ENCODE measurements around the gene BTBD19. TPM values are rescaled to one million over a fixed set of nuclear protein-coding genes. Genes with fewer than 3 reads are reported as not detected.
"Not testable (repeated sequence)": the region's sequence is repeated elsewhere in the genome, so short reads cannot be mapped to it uniquely, and the experiment has no call there.

Gene BTBD19
- total RNA-seq, 1 donor from 2014 or later: 26.7 TPM

DNA sequence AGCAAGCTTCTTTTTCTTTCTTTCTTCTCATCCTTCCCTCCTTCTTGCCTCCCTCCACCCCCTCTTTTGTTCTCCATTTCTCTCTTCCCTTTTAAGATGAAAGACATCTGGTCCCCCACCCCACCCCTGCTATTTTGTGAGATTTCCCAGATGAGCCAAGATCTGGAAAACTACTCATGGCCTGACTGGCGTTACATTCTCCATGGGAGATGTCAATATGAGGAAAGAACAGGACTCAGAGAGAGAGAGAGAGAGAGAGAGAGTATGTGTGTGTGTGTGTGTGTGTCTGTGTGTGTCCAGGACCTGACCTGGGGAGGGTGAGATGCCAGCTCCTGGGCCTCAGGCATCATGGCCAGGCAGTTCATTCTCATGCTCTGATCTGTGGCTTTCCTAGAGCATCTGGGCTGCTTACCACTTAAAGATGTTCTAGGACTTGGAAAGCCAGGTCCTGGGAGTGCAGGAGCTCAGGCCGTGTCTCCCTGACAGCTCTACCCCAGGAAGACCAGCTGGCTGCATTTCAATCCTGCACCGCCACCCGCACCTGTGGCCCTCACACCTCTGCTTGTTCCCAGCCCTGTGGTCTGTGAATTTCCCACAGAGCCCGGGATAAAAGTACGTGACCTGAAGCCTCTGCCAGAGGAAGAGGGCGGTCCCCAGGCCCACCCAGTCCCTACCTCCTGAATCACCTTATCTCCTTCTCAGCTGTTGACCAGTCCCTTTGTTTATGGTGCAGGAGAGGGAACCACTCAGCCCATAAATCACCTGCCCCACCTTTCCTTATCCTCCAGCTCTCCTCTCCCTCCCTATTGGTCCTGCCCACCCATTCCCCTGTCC is 17.1 kb upstream of the BTBD19 start:
- H3K27ac Mint-ChIP-seq: peak overlapping the region; percentile 74
- TF ChIP-seq, protein P1, sequence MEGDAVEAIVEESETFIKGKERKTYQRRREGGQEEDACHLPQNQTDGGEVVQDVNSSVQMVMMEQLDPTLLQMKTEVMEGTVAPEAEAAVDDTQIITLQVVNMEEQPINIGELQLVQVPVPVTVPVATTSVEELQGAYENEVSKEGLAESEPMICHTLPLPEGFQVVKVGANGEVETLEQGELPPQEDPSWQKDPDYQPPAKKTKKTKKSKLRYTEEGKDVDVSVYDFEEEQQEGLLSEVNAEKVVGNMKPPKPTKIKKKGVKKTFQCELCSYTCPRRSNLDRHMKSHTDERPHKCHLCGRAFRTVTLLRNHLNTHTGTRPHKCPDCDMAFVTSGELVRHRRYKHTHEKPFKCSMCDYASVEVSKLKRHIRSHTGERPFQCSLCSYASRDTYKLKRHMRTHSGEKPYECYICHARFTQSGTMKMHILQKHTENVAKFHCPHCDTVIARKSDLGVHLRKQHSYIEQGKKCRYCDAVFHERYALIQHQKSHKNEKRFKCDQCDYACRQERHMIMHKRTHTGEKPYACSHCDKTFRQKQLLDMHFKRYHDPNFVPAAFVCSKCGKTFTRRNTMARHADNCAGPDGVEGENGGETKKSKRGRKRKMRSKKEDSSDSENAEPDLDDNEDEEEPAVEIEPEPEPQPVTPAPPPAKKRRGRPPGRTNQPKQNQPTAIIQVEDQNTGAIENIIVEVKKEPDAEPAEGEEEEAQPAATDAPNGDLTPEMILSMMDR (IDR thresholded peaks at IDR 0.05; ENCODE audit: unreplicated experiment): no peak

DNA sequence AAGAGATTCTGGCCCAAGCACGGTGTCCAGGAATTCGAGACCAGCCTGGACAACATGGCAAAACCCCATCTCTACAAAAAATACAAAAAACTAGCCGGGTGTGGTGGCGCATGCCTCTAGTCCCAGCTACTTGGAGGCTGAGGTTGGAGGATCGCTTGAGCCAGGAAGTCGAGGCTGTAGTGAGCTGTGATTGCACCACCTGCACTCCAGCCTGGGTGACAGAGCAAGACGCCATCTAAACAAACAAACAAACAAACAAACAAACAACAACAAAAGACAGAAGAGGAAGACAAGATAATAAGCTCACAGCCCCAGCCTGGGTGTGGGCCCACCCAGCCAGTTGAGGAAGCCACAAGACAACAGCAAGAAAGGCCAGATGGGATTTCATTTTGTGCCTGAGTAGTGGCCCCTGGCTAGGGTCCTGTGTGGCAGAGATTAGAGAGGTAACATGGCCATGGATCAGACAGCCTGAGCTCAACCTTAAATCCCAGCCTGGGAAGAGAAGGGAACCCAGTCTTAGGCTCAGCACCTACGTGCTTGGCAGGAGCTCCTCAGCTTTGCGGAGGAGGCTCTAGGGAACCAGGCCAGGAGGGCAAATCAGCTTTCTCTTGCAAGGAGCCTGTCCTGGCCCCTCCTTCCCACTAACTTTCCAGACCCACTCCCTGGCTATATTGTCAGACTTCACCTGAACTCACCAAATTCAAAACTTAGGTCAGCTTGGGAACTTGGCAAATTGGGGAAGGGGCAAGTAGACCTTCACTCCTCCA is 15.4 kb upstream of the BTBD19 start:
- H3K36me3 Mint-ChIP-seq (ENCODE audit: insufficient read depth): no peaks in the 10 kb centered on the region
- H3K4me1 Mint-ChIP-seq (ENCODE audit: low read depth): peaks cover 9% of the 10 kb centered on the region
- peak overlapping the region; percentile 59 for H3K27ac Mint-ChIP-seq
- TF ChIP-seq, protein P1 (IDR thresholded peaks at IDR 0.05; ENCODE audit: unreplicated experiment): no peak
- H3K27me3 Mint-ChIP-seq: no peaks in the 10 kb centered on the region
- H3K9me3 Mint-ChIP-seq (ENCODE audit: low read depth): no peaks in the 10 kb centered on the region
- no peak overlapping the region for H3K4me3 Mint-ChIP-seq (ENCODE audit: low read depth)
- DNase-seq (ENCODE audit: low spot score, unreplicated experiment): no peak

More for the DNA sequence above, 17.1 kb upstream of the BTBD19 start:
- DNase-seq (ENCODE audit: low spot score, unreplicated experiment): no peak
- Mint-ChIP-seq H3K36me3 (ENCODE audit: insufficient read depth) (no peaks in the 10 kb centered on the region), H3K4me3 (ENCODE audit: low read depth) (peak overlapping the region; percentile 38), H3K9me3 (ENCODE audit: low read depth) (no peaks in the 10 kb centered on the region), H3K27me3 (peaks cover 4% of the 10 kb centered on the region), H3K4me1 (ENCODE audit: low read depth) (peaks cover 13% of the 10 kb centered on the region)

DNA sequence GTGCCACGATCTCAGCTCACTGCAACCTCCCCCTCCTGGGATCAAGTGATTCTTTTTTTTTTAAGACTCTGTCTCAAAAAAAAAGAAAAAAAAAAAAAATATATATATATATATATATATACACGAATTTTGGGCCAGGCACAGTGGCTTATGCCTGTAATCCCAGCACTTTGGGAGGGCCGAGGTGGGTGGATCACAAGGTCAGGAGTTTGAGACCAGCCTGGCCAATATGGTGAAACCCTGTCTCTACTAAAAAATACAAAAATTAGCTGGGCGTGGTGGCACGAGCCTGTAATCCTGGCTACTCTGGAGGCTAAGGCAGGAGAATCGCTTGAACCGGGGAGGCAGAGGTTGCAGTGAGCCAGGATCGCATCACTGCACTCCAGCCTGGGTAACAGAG is 10.4 kb upstream of the BTBD19 start:
- H3K36me3 Mint-ChIP-seq (ENCODE audit: insufficient read depth); DNase-seq (ENCODE audit: low spot score, unreplicated experiment); H3K4me3 Mint-ChIP-seq (ENCODE audit: low read depth); H3K9me3 Mint-ChIP-seq (ENCODE audit: low read depth); H3K27me3 Mint-ChIP-seq; H3K27ac Mint-ChIP-seq: not testable (repeated sequence)
- peaks cover 19% of the 10 kb centered on the region for H3K4me1 Mint-ChIP-seq (ENCODE audit: low read depth)

DNA sequence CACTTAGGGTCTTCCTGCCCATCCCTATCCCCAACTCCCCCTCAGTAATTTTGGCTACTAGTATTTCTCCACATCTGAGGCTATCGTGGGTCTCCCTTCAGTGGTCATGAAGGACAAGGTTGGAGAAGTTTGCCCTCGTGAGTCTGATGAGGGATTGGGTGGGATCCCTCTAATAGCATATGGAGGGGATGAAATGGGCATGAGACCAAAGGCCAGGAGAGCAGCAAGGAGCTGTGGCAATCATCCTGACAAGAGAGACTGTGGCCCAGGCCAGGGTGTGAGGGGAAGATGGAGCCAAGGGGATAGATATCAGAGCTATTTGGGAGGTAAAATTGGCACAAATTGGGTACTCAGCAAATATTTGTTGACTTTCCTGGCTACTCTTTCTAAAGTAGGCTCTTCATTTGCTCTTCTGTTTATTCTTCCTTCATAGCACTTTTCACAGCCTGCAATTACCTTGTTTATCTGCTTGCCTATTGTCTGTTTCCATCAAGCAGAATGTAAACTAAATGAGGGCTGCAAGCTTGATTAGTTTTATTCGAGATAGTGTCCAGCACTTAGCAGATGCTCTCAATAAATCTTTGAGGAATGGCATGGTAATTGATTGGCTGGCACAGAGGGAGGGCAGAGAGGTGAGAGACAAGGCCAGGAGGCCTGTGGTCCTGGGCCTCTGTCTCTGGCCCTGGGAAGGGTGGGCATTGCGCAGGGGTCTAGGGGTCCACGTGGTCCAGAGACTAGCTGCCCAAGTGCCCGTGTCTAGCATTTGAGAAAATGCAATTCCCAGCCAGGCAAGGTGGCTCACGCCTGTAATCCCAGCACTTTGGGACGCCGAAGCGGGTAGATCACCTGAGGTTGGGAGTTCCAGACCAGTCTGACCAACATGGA is 9.6 kb upstream of the BTBD19 start:
- Mint-ChIP-seq H3K4me1 (ENCODE audit: low read depth) (peaks cover 16% of the 10 kb centered on the region), H3K36me3 (ENCODE audit: insufficient read depth) (peaks cover 7% of the 10 kb centered on the region), H3K9me3 (ENCODE audit: low read depth) (no peaks in the 10 kb centered on the region), H3K4me3 (ENCODE audit: low read depth) (no peak overlapping the region), H3K27ac (peak overlapping the region; percentile 100), H3K27me3 (peaks cover 8% of the 10 kb centered on the region)
- DNase-seq (ENCODE audit: low spot score, unreplicated experiment): no peak
- TF ChIP-seq, protein P1 (IDR thresholded peaks at IDR 0.05; ENCODE audit: unreplicated experiment): no peak

DNA sequence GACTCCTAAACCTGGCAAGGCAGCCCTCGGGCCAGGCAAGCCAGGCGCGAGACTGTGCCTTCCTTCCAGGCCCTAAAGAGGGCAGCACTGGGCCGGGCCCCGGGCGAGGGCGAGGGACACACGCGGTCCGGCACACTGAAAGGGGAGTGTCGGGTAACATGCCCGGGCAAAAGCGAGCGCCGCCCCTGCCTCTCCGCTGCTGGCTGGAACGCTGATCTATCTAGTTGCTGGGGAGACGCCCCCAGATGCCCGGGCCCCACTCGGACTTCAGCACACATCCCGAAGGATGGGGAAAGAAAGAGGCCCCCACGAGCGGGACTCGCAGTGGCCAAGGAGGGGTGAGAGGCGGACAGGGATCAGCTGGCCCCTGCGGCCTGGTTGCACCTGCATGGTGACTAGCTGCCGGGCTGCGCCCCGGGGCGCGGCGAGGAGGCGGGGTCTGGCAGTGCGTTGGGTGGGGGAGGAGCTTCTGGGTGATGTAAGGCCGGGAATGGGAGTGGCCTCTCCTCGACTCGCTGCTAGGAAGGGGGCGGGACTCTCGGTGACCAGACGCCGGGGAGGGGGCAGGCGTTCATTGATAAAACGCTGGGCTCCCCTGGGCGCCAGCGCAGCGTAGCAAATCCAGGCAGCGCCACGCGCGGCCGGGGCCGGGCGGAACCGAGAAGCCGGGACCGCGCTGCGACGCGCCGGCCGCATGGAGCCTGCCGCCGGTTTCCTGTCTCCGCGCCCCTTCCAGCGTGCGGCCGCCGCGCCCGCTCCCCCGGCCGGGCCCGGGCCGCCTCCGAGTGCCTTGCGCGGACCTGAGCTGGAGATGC is 8.3 kb upstream of the BTBD19 start, which contains the start of gene PLK3:
PLK3 (plus strand) TSS at position 608 of the 815 bp plus-strand sequence; CDS start at position 695, 87 bp downstream.
- peaks cover 16% of the 10 kb centered on the region for H3K4me1 Mint-ChIP-seq (ENCODE audit: low read depth)
- H3K27me3 Mint-ChIP-seq: peaks cover 8% of the 10 kb centered on the region
- peak within 1 kb of the TSS; percentile 100 for H3K27ac Mint-ChIP-seq

More for the DNA sequence above, 8.3 kb upstream of the BTBD19 start, which contains the start of gene PLK3:
- peaks cover 7% of the 10 kb centered on the region for H3K36me3 Mint-ChIP-seq (ENCODE audit: insufficient read depth)
- H3K4me3 Mint-ChIP-seq (ENCODE audit: low read depth): peak within 1 kb of the TSS; percentile 94
- TF ChIP-seq, protein P1 (IDR thresholded peaks at IDR 0.05; ENCODE audit: unreplicated experiment): peak; percentile 83
- DNase-seq (ENCODE audit: low spot score, unreplicated experiment): peak; percentile 91
- H3K9me3 Mint-ChIP-seq (ENCODE audit: low read depth): no peaks in the 10 kb centered on the region

Data from progenitor cell of endocrine pancreas (in vitro differentiated cells).